Loucy (cell line): Measurements from ENCODE around the gene STX8.

Experiments
- H2AFZ ChIP-seq: fragments of 200-600 bp; sonication (generic); 2 replicates; pipeline ENCODE4 v1.6.0; 2016; ENCODE audit warnings: antibody characterized with exemption, mild to moderate bottlenecking, low read length, moderate library complexity
- H3F3A ChIP-seq: fragments of 200-600 bp; 2 replicates; pipeline ENCODE4 v1.6.0; 2016; ENCODE audit warnings: antibody characterized with exemption, low read depth, mild to moderate bottlenecking
- H3K27me3 ChIP-seq: fragments of 200-600 bp; sonication (generic); 2 replicates; pipeline ENCODE4 v1.6.1; 2014; ENCODE audit warnings: low read length, mild to moderate bottlenecking; ENCODE audit not compliant: insufficient read depth, poor library complexity, severe bottlenecking
- H3K36me3 ChIP-seq: fragments of 200-600 bp; sonication (generic); 2 replicates; pipeline ENCODE4 v1.6.1; 2016; ENCODE audit warnings: low read length; ENCODE audit not compliant: insufficient read depth
- H3K4me1 ChIP-seq: fragments of 200-600 bp; sonication (generic); 2 replicates; pipeline ENCODE4 v1.5.1; 2014; ENCODE audit warnings: low read length, mild to moderate bottlenecking; ENCODE audit not compliant: insufficient read depth, poor library complexity, severe bottlenecking
- H3K4me2 ChIP-seq: fragments of 200-600 bp; sonication (generic); 2 replicates; pipeline ENCODE4 v1.6.0; 2014; ENCODE audit warnings: antibody characterized with exemption, low read length, low read depth, mild to moderate bottlenecking; ENCODE audit not compliant: poor library complexity, severe bottlenecking
- H3K4me3 ChIP-seq: fragments of 200-600 bp; sonication (generic); 2 replicates; pipeline ENCODE4 v1.5.1; 2014; ENCODE audit warnings: low read length, mild to moderate bottlenecking, mixed read lengths; ENCODE audit not compliant: poor library complexity, severe bottlenecking
- H3K79me2 ChIP-seq: fragments of 200-600 bp; sonication (generic); 2 replicates; pipeline ENCODE4 v1.6.1; 2014; ENCODE audit warnings: low read length; ENCODE audit not compliant: insufficient read depth
- H3K9ac ChIP-seq: fragments of 200-600 bp; sonication (generic); 2 replicates; pipeline ENCODE4 v1.6.0; 2014; ENCODE audit warnings: mild to moderate bottlenecking, low read depth, low read length, moderate library complexity; ENCODE audit not compliant: poor library complexity, severe bottlenecking
- H3K9me2 ChIP-seq: fragments of 200-600 bp; sonication (generic); replicated peaks from 2 replicates; pipeline ENCODE4 v1.6.1; 2016; ENCODE audit warnings: low read depth, low read length, mixed read lengths
- H3K9me3 ChIP-seq: fragments of 200-600 bp; sonication (generic); 2 replicates; pipeline ENCODE4 v1.6.1; 2014; ENCODE audit warnings: mild to moderate bottlenecking, antibody characterized with exemption, low read length, low read depth; ENCODE audit not compliant: insufficient read depth
- H4K20me1 ChIP-seq: fragments of 200-600 bp; sonication (generic); 2 replicates; pipeline ENCODE4 v1.6.0; 2014; ENCODE audit warnings: antibody characterized with exemption, low read length, mild to moderate bottlenecking; ENCODE audit not compliant: insufficient read depth, poor library complexity, severe bottlenecking
- CTCF ChIP-seq: fragments of 200-600 bp; sonication (generic); conservative IDR thresholded peaks from 2 replicates; pipeline ENCODE4 v1.5.1; 2014; ENCODE audit warnings: mild to moderate bottlenecking, antibody characterized with exemption, low read length
- EZH2phosphoT487 ChIP-seq: fragments of 200-600 bp; IDR thresholded peaks from 2 replicates; pipeline ENCODE4 v1.6.1; 2018; ENCODE audit warnings: antibody characterized with exemption, mild to moderate bottlenecking, moderate library complexity, borderline replicate concordance

STX8 gene

DNA sequence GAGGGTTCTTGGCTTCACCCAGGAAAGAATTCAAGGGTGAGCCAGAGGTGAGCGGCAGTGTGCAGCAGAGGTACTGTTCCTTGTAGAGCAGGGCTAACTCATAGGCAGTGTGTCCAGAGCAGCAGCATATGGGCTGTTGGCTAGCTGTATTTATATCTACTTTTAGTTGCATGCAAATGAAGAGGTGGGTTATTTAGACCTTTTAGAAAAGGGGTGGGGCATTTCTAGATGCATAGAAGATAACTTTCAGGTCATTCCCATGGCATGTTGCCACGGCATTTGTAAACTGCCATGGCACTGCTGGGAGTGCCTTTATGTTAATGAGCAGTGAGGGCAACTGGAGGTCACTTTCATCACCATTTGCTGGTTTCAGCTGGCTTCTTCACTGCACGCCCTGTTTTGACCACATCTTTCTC lies 141.0 kb downstream of the STX8 start:
- no peaks in the 10 kb centered on the region for H3K79me2 ChIP-seq

GRCh38 chr17:9432934-9433421 lies 142.6 kb downstream of the STX8 start:
- Histone ChIP-seq H3K4me1 (peaks cover 8% of the 10 kb centered on the region), H3K9ac (no peak overlapping the region), H3K9me3 (no peaks in the 10 kb centered on the region), H2AFZ (no peak overlapping the region), H4K20me1 (no peaks in the 10 kb centered on the region), H3K4me3 (no peak overlapping the region), H3F3A (no peaks in the 10 kb centered on the region), H3K36me3 (no peaks in the 10 kb centered on the region), H3K9me2 (no peaks in the 10 kb centered on the region), H3K79me2 (no peaks in the 10 kb centered on the region), H3K4me2 (no peak overlapping the region), H3K27me3 (no peaks in the 10 kb centered on the region)
- TF ChIP-seq EZH2phosphoT487 (no peak), CTCF (no peak)

More for the DNA sequence above, 141.0 kb downstream of the STX8 start:
- no peaks in the 10 kb centered on the region for H4K20me1 ChIP-seq
- no peak overlapping the region for H3K4me3 ChIP-seq
- H3K9me2 ChIP-seq, result no peaks in the 10 kb centered on the region
- no peak overlapping the region for H3K9ac ChIP-seq
- H3K36me3 ChIP-seq, result no peaks in the 10 kb centered on the region
- no peak overlapping the region for H3K4me2 ChIP-seq
- H2AFZ ChIP-seq, result no peak overlapping the region
- peaks cover 8% of the 10 kb centered on the region for H3K4me1 ChIP-seq
- no peaks in the 10 kb centered on the region for H3K27me3 ChIP-seq
- no peaks in the 10 kb centered on the region for H3F3A ChIP-seq
- no peaks in the 10 kb centered on the region for H3K9me3 ChIP-seq
- TF ChIP-seq EZH2phosphoT487, result no peak
- no peak for TF ChIP-seq CTCF

DNA sequence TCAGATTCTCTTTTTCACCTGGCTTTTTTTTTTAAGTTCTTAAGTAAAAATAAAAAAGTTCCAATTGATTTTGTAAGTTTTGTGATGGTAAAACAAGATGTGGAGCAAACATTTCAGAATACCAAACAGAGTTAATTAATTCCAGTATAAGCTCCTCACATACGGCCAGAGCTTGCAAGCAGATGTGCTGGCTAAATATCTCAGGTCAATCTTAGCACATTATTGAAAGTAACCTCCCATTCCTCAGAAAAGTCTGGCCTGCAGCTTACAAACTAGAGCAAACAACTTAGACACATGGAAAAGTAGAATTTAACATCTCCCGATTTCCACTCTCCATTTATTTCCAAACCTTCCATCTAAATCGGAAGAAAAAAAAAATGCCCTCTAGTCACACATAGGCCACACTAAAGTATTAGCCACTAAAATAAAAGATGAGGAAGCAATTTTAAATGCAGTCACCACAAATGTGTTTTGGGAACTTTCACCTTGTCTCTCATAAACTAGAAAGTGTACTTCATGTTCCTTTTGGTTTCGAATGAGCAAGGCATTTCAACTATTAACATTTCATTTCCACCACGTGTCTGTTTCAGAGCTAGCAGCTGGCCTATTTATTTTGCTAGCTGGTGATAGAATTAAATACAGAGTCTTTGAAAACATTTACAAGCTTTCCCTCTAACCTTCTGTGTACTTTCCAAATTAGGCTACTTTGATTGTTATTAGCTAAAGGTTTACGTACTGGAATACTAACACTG lies 143.3 kb downstream of the STX8 start:
- Histone ChIP-seq H3K27me3 (no peaks in the 10 kb centered on the region), H3K36me3 (no peaks in the 10 kb centered on the region), H3K9ac (no peak overlapping the region), H3F3A (no peaks in the 10 kb centered on the region), H4K20me1 (no peaks in the 10 kb centered on the region), H2AFZ (no peak overlapping the region), H3K4me3 (no peak overlapping the region), H3K4me2 (no peak overlapping the region), H3K9me2 (no peaks in the 10 kb centered on the region), H3K4me1 (peaks cover 8% of the 10 kb centered on the region), H3K79me2 (no peaks in the 10 kb centered on the region), H3K9me3 (no peaks in the 10 kb centered on the region)
- TF ChIP-seq CTCF, result no peak
- no peak for TF ChIP-seq EZH2phosphoT487
